ENCODE results near the gene ZNF433. TPM values are rescaled to one million over a fixed set of nuclear protein-coding genes. Genes with fewer than 3 reads are reported as not detected.
"Not testable (repeated sequence)": the region's sequence is repeated elsewhere in the genome, so short reads cannot be mapped to it uniquely, and the experiment has no call there.

The ZNF433 gene
- total RNA-seq, 2 experiments from 2014 or later = 0.27 to 0.33 TPM

DNA sequence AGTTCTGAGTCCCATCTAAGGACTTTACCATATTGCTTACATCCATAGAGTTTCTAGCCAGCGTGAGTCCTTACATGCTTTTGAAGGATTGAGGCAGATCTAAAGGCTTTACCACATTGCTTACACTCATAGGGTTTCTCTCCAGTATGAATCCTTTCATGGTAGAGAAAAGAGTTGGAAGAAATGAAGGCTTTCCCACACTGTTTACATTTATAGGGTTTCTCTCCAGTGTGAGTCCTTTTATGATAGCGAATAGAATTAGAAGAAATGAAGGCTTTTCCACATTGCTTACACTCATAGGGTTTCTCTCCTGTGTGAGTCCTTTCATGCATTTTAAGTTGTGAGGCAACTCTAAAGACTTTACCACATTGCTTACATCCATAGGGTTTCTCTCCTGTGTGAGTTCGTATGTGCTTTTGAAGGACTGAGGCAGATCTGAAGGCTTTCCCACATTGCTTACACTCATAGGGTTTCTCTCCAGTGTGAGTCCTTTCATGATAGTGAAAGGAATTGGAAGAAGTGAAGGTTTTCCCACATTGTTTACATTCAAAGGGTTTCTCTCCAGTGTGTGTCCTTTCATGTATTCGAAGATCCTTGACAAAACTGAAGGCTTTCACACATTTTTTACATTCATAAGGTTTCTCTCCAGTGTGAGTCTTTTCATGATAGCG is 8.4 kb upstream of the ZNF433 start:
- no peak for DNase-seq
- ChIA-PET CTCF (no interaction called here), POLR2A (no interaction called here)
- Mint-ChIP-seq H3K4me1 (ENCODE audit: low read depth) (no peaks in the 10 kb centered on the region), H3K27ac (no peak overlapping the region), H3K36me3 (peaks cover 40% of the 10 kb centered on the region), H3K27me3 (no peaks in the 10 kb centered on the region), H3K9me3 (peaks cover 49% of the 10 kb centered on the region), H3K4me3 (no peak overlapping the region)
- intact Hi-C loops (cut with micrococcal nuclease) = no loop called here

DNA sequence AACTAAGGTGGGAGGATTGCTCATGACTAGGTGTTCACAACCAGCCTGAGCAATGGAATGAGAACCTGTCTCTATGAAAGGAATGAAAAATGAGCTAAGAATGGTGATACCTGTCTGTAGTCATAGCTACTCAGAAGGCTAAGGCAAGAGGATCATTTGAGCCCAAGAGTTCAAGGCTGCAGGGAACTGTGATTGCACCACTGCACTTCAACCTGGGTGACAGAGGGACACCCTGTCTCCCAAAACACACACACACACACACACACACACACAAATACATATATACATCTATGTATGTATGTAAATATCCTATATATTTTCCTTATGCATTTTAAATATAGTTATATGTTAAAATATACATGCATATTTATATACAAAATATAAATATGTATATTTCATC is 7.4 kb upstream of the ZNF433 start:
- POLR2A ChIA-PET = no interaction called here
- Mint-ChIP-seq H3K4me3 (no peak overlapping the region), H3K27ac (no peak overlapping the region), H3K27me3 (no peaks in the 10 kb centered on the region), H3K4me1 (ENCODE audit: low read depth) (no peaks in the 10 kb centered on the region), H3K36me3 (peaks cover 39% of the 10 kb centered on the region), H3K9me3 (peaks cover 50% of the 10 kb centered on the region)
- no peak for DNase-seq
- CTCF ChIA-PET = interaction anchor here (1.7 kb wide), 1 partner anchor 17 kb away, joined by 6 read pairs; no protein-coding TSS in a partner anchor
- intact Hi-C loops (cut with micrococcal nuclease) = no loop called here

GRCh38 chr19:12034620-12035019 is 859 bp downstream of the ZNF433 start:
- H3K27ac Mint-ChIP-seq = no peak overlapping the region
- no peak for DNase-seq
- POLR2A ChIA-PET = no interaction called here
- H3K27me3 Mint-ChIP-seq = peaks cover 8% of the 10 kb centered on the region
- H3K4me1 Mint-ChIP-seq (ENCODE audit: low read depth) = no peaks in the 10 kb centered on the region
- H3K36me3 Mint-ChIP-seq = peaks cover 17% of the 10 kb centered on the region
- H3K4me3 Mint-ChIP-seq = no peak overlapping the region
- CTCF ChIA-PET = interaction anchor here (1.6 kb wide), 1 partner anchor 155 kb away, joined by 4 read pairs; no protein-coding TSS in a partner anchor
- H3K9me3 Mint-ChIP-seq = peaks cover 18% of the 10 kb centered on the region
- intact Hi-C loops (cut with micrococcal nuclease) = no loop called here

DNA sequence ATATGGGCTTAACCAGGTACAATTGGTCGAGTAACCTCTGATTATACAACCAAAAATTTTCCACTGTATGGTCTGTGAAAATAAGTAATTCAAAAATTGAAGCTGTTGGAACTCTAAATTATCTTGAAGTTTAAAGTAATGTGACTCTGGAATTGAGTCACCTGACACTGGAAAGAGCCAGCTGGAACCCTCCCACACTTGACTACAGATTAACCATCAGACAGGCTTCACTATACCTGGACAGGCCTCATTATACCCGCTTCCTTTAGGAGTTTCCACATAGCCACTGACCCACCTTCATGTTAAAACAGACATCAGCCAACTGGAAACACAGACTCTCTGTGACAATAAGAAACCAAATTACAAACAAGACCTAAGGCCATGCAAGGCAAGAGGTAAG is 1.3 kb downstream of the ZNF433 start:
- H3K36me3 Mint-ChIP-seq = peaks cover 16% of the 10 kb centered on the region
- intact Hi-C loops (cut with micrococcal nuclease) = no loop called here
- peaks cover 18% of the 10 kb centered on the region for H3K9me3 Mint-ChIP-seq
- peaks cover 8% of the 10 kb centered on the region for H3K27me3 Mint-ChIP-seq
- POLR2A ChIA-PET = no interaction called here
- DNase-seq = no peak
- no peak overlapping the region for H3K4me3 Mint-ChIP-seq
- CTCF ChIA-PET = interaction anchor here (1.6 kb wide), 1 partner anchor 154 kb away, joined by 4 read pairs; no protein-coding TSS in a partner anchor
- H3K4me1 Mint-ChIP-seq (ENCODE audit: low read depth) = no peaks in the 10 kb centered on the region
- H3K27ac Mint-ChIP-seq = no peak overlapping the region

DNA sequence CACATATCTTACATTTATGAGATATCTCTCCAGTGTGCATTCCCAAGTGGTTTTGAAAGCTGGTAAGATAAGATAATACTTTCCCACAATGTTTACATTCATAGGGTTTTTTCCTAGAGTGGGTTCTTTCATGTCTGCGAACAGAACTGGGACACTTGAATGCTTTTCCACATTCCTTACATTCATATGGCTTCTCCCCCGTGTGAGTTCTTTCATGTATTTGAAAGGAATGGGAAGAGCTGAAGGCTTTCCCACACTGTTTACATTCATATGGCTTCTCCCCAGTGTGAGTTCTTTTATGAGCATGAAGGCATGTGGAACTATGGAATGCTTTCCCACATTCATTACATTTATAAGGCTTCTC is 19.7 kb downstream of the ZNF433 start:
- Mint-ChIP-seq H3K4me1 (ENCODE audit: low read depth) (no peaks in the 10 kb centered on the region), H3K27me3 (no peaks in the 10 kb centered on the region), H3K36me3 (peaks cover 73% of the 10 kb centered on the region), H3K27ac (no peak overlapping the region), H3K4me3 (no peak overlapping the region), H3K9me3 (peaks cover 66% of the 10 kb centered on the region)
- DNase-seq = no peak
- ChIA-PET POLR2A (no interaction called here), CTCF (no interaction called here)
- intact Hi-C loops (cut with micrococcal nuclease) = no loop called here

- intact Hi-C loops (cut with micrococcal nuclease) = no loop called here
- ChIA-PET CTCF (no interaction called here), POLR2A (no interaction called here)
- H3K27ac Mint-ChIP-seq = no peak overlapping the region
- H3K27me3 Mint-ChIP-seq = no peaks in the 10 kb centered on the region
- H3K36me3 Mint-ChIP-seq = peaks cover 75% of the 10 kb centered on the region
- peaks cover 67% of the 10 kb centered on the region for H3K9me3 Mint-ChIP-seq
- no peak overlapping the region for H3K4me3 Mint-ChIP-seq
- H3K4me1 Mint-ChIP-seq (ENCODE audit: low read depth) = no peaks in the 10 kb centered on the region
- DNase-seq = no peak
Observed at GRCh38 chr19:12015015-12015752, 20.3 kb downstream of the ZNF433 start.

DNA sequence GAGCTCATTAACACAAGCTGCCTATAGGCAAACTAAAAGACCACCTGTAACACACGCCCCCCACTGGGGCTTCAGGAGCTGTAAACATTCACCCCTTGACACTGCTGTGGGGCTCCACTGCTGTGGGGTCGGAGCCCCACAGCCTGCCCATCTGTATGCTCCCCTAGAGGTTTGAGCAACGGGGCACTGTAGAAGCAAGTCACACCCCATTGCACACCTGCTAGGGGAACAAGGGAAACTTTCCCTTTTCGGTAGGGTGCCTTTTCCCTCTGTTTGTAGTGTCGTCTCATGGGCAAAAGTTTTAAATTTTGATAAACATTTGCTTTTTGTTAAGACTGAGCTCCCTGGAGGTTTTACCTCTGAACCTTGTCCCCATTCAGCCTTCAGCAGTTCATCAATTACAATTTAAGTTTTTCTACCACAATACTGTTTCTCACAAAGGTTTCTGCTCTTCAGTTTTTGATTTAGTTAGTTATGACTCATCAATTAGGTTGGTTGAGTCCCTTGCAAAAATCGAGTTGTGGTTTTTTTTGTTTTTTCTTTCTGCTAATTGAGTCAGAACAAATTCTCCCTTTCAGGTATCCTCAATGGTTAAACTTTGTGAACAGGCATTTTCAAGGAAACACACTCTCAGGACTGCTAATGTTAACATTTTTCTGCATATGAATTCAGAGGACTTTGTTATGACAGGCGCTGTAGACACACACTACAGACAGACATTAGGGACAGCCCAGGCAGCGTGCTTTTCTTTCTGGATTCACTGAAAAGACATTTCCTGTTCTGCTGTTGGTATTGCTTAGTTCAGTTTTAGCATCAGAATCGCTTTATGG is 35.1 kb downstream of the ZNF433 start:
- intact Hi-C loops (cut with micrococcal nuclease) = loop anchor here (1.0 to 2.0 kb wide), 3 partner anchors 12 to 76 kb away; partner anchors contain the start of gene ZNF878
- ChIA-PET POLR2A (interaction anchor here (1.1 kb wide), 1 partner anchor 12 kb away, joined by 3 read pairs; no protein-coding TSS in a partner anchor), CTCF (interaction anchor here (1.0 to 2.5 kb wide), 7 partner anchors 11 to 203 kb away, joined by 3 to 9 read pairs (median 4); partner anchors contain the start of genes ZNF491 and ZNF700)
- peak; percentile 54 for DNase-seq
- Mint-ChIP-seq H3K27ac (peak overlapping the region; percentile 72), H3K27me3 (no peaks in the 10 kb centered on the region), H3K4me3 (no peak overlapping the region), H3K4me1 (ENCODE audit: low read depth) (peaks cover 20% of the 10 kb centered on the region), H3K9me3 (no peaks in the 10 kb centered on the region), H3K36me3 (peaks cover 29% of the 10 kb centered on the region)

DNA sequence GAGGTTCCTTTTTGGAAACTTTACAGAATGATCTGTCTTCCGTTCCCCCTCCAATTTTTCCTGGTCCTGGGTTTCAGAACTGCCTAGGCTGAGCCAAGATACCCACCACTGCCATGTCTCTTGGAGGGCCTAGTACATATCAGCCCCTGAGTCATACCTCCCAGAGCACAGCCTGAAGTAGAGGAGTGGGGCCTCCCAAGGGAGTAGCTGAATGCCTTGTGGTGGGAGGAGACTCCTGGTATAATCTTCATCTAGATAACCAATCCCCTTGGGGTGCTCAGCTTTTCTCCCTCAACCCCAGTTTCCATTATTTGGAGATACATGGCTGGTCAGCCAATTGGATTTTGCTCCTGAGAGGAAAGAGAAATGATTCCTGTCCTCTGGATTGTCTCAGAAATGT is 40.3 kb downstream of the ZNF433 start:
- Mint-ChIP-seq H3K27ac (no peak overlapping the region), H3K4me3 (no peak overlapping the region), H3K27me3 (no peaks in the 10 kb centered on the region), H3K9me3 (no peaks in the 10 kb centered on the region), H3K4me1 (ENCODE audit: low read depth) (peaks cover 19% of the 10 kb centered on the region), H3K36me3 (peaks cover 8% of the 10 kb centered on the region)
- no peak for DNase-seq
- ChIA-PET POLR2A (no interaction called here), CTCF (no interaction called here)
- intact Hi-C loops (cut with micrococcal nuclease) = no loop called here

DNA sequence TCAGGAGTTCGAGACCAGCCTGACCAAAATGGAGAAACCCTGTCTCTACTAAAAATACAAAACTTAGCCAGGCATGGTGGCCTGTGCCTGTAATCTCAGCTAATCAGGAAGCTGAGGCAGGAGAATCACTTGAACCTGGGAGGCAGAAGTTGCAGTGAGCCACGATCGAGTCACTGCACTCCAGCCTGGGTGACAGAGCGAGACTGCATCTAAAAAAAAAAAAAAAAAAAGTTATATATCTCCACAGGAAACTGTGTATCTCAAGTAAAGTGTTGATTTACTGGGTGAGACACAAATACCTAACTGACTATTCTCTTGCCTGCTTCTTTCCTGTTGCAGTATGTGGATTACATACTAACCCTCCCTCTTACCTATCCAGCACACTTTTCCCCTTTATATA is 43.6 kb downstream of the ZNF433 start:
- H3K36me3 Mint-ChIP-seq; H3K9me3 Mint-ChIP-seq; H3K27me3 Mint-ChIP-seq; H3K4me3 Mint-ChIP-seq; POLR2A ChIA-PET; H3K27ac Mint-ChIP-seq; intact Hi-C loops (cut with micrococcal nuclease): not testable (repeated sequence)
- DNase-seq = peak; percentile 25
- H3K4me1 Mint-ChIP-seq (ENCODE audit: low read depth) = peaks cover 18% of the 10 kb centered on the region
- CTCF ChIA-PET = interaction anchor here (0.7 to 9.0 kb wide), 7 partner anchors 28 to 194 kb away, joined by 3 to 150 read pairs (median 3); partner anchors contain the start of genes ZNF20, ZNF700 and ZNF763

- Mint-ChIP-seq H3K9me3 (no peaks in the 10 kb centered on the region), H3K27ac (peak overlapping the region; percentile 93)
- CTCF ChIA-PET = interaction anchor here (0.6 to 9.0 kb wide), 22 partner anchors 11 to 329 kb away, joined by 3 to 150 read pairs (median 5); partner anchors contain the start of genes ZNF20, ZNF439, ZNF491 and ZNF700
Observed at GRCh38 chr19:11989112-11989456, 46.4 kb downstream of the ZNF433 start.

GRCh38 chr19:11987405-11988281 is 47.8 kb downstream of the ZNF433 start:
- POLR2A ChIA-PET = interaction anchor here (0.6 to 2.0 kb wide), 6 partner anchors 13 to 175 kb away, joined by 3 to 8 read pairs (median 3); partner anchors contain the start of genes ZNF136 and ZNF878
- CTCF ChIA-PET = interaction anchor here (0.7 to 9.0 kb wide), 20 partner anchors 13 to 878 kb away, joined by 3 to 150 read pairs (median 4); partner anchors contain the start of genes ZNF20, ZNF491, ZNF700 and ZNF763
- Mint-ChIP-seq H3K4me1 (ENCODE audit: low read depth) (peaks cover 18% of the 10 kb centered on the region), H3K27ac (peak overlapping the region; percentile 93), H3K9me3 (peaks cover 4% of the 10 kb centered on the region), H3K27me3 (no peaks in the 10 kb centered on the region), H3K4me3 (peak overlapping the region; percentile 93), H3K36me3 (peaks cover 2% of the 10 kb centered on the region)
- peak; percentile 97 for DNase-seq
- intact Hi-C loops (cut with micrococcal nuclease) = loop anchor here (1.0 to 5.0 kb wide), 7 partner anchors 13 to 307 kb away; partner anchors contain the start of gene ZNF44

More at GRCh38 chr19:11989112-11989456, 46.4 kb downstream of the ZNF433 start:
- Mint-ChIP-seq H3K4me3 (peak overlapping the region; percentile 93), H3K36me3 (peaks cover 2% of the 10 kb centered on the region), H3K4me1 (ENCODE audit: low read depth) (peaks cover 18% of the 10 kb centered on the region), H3K27me3 (no peaks in the 10 kb centered on the region)
- intact Hi-C loops (cut with micrococcal nuclease) = loop anchor here (5.0 kb wide), 1 partner anchor 107 kb away; no protein-coding TSS in a partner anchor
- DNase-seq = no peak
- POLR2A ChIA-PET = interaction anchor here (0.6 to 2.0 kb wide), 3 partner anchors 24 to 343 kb away, joined by 3 to 8 read pairs (median 3); partner anchors contain the start of gene ZNF763

Data from activated CD4-positive, alpha-beta memory T cell treated with anti-CD3 and anti-CD28 coated beads for 36 hours (primary cell).